ENCODE results near the gene GPR68. TPM values are rescaled to one million over a fixed set of nuclear protein-coding genes. Genes with fewer than 3 reads are reported as not detected.

The GPR68 gene
- total and polyA plus RNA-seq, 8 donors: 0.09 to 0.90 (median 0.23) TPM; not detected in 1

Other genes with a start within 250 kb of the GPR68 start
- gene RPS6KA5, start 184.1 kb downstream of the GPR68 start, total RNA-seq: 1 to 10 TPM; 2.5 to 3.5 (median 3.2) TPM
- 1 to 10 TPM in 1 of 2 donors, under 1 TPM in 1; 0.95 to 1.1 TPM for gene RPS6KA5, start 184.1 kb downstream of the GPR68 start, polyA plus RNA-seq
- 10 to 100 TPM; 11.9 to 43.4 (median 21.4) TPM for gene DGLUCY, start 130.6 kb downstream of the GPR68 start, total RNA-seq
- gene DGLUCY, start 130.6 kb downstream of the GPR68 start, polyA plus RNA-seq: 10 to 100 TPM; 24.9 to 31.9 TPM
- 10 to 100 TPM; 11.5 to 20.2 (median 14.6) TPM for gene CCDC88C, start 173.1 kb upstream of the GPR68 start, total RNA-seq
- 10 to 100 TPM; 10.3 to 19.9 TPM for gene CCDC88C, start 173.1 kb upstream of the GPR68 start, polyA plus RNA-seq